ENCODE data around the gene OAS2. TPM values are rescaled to one million over a fixed set of nuclear protein-coding genes. Genes with fewer than 3 reads are reported as not detected.

Gene OAS2
- total and polyA plus RNA-seq, 2 of the 8 experiments (the other 6 are each of a cell fraction or from before 2014, with no cell fraction given) = 0.06 TPM; not detected in 1

DNA sequence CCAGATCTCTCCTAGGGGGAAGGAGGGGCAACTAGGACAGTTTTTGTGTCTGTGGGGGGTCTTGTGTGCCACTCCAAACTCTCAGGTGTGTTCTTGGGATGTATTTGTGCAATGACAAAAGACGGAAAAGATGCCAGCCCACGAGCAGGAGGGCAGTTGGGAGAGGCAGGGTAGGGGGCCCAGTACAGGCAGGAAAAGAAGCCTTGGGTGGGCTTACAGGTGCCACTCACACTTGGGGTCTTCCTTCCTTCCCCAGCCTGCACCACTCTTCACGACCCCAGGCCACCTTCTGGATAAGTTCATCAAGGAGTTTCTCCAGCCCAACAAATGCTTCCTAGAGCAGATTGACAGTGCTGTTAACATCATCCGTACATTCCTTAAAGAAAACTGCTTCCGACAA lies 24.4 kb downstream of the OAS2 start:
- no peak overlapping the region for H2BK12ac ChIP-seq (ENCODE audit: low read depth, low read length)
- H3K23ac ChIP-seq (ENCODE audit: insufficient read length) = no peak overlapping the region
- no peak overlapping the region for H3K14ac ChIP-seq (ENCODE audit: insufficient read length)
- H2BK5ac ChIP-seq (ENCODE audit: low read depth, low read length) = no peak overlapping the region
- peaks cover 3% of the 10 kb centered on the region; the same call in 1 of the 2 replicates for H3K23me2 ChIP-seq (ENCODE audit: low read depth, low read length)
- DNase-seq (ENCODE audit: low read depth in 1 of 2, low spot score in 2 of 2) (no peak), FAIRE-seq (no peak)
- H2AFZ ChIP-seq (ENCODE audit: low read length) = no peak overlapping the region
- H3K56ac ChIP-seq (replicated peaks; ENCODE audit: insufficient read length, low read depth, low read length) = no peak overlapping the region
- H2BK15ac ChIP-seq (ENCODE audit: low read length) = no peak overlapping the region
- no peak overlapping the region for H3K9ac ChIP-seq (replicated peaks in 1 of 4; ENCODE audit: extremely low read depth in 1 of 4, low read depth in 3 of 4, low read length in 3 of 4)
- H3K9me3 ChIP-seq (ENCODE audit: insufficient read depth in 2 of 2, low read depth in 1 of 2, low read length in 1 of 2) = 0 out of 4 replicates have a peak, but pooled peaks cover 0 to 3% of the 10 kb centered on the region in 2 experiments
- H4K8ac ChIP-seq (ENCODE audit: extremely low read depth, insufficient read depth, low read length) = no peak overlapping the region
- CTCF ChIA-PET (ENCODE audit: partially characterized antibody) = interaction anchor here (0.8 to 13.9 kb wide), 5 partner anchors 11 to 192 kb away, joined by 3 to 202 read pairs (median 4); no protein-coding TSS in a partner anchor
- H4K91ac ChIP-seq (replicated peaks; ENCODE audit: insufficient read length, low read length) = no peak overlapping the region
- H2BK120ac ChIP-seq (replicated peaks; ENCODE audit: low read depth, low read length) = no peak overlapping the region
- no peak overlapping the region for H2AK5ac ChIP-seq (ENCODE audit: low read depth, low read length)
- no peak overlapping the region for H4K5ac ChIP-seq (ENCODE audit: insufficient read length, low read depth, low read length)
- no peak overlapping the region for H3K4ac ChIP-seq (replicated peaks; ENCODE audit: insufficient read length, low read depth, low read length)
- H3K79me1 ChIP-seq (ENCODE audit: low read depth, low read length) = no peaks in the 10 kb centered on the region
- no peaks in the 10 kb centered on the region for H3K79me2 ChIP-seq (ENCODE audit: control insufficient read depth in 1 of 2, insufficient read depth in 2 of 2, low read length in 2 of 2)
- H3K18ac ChIP-seq (ENCODE audit: extremely low read depth, low read length) = no peak overlapping the region
- POLR2A ChIA-PET (ENCODE audit: partially characterized antibody) = no interaction called here
- H3K36me3 ChIP-seq (ENCODE audit: control insufficient read depth in 2 of 4, insufficient read depth in 4 of 4, low read length in 3 of 4) = no peaks in the 10 kb centered on the region
- H2BK20ac ChIP-seq (ENCODE audit: low read length) = no peak overlapping the region
- H3K27me3 ChIP-seq (replicated peaks in 1 of 4; ENCODE audit: control insufficient read depth in 3 of 4, extremely low read depth in 1 of 4, insufficient read depth in 3 of 4, low read length in 3 of 4) = peaks cover 0 to 5% (median 0%) of the 10 kb centered on the region in 4 experiments; a peak in 1 of 7 replicates
- no peak overlapping the region for H3K27ac ChIP-seq (ENCODE audit: low read depth, low read length)
- H4K20me1 ChIP-seq (replicated peaks in 1 of 2; ENCODE audit: control insufficient read depth in 1 of 2, insufficient read depth in 2 of 2, low read length in 2 of 2) = peaks cover 0 to 3% of the 10 kb centered on the region in 2 experiments
- WGBS, 2 experiments (ENCODE audit: extremely low coverage in 1 of 2, insufficient coverage in 1 of 2, insufficient read length in 1 of 2, insufficient replicate concordance in 2 of 2, low coverage in 1 of 2, low lambda C conversion rate in 2 of 2, missing lambda C conversion rate in 1 of 2) = 82% methylated on average over 5 of the region's 5 CpGs; no CpG with 5 or more reads in 1 of the 2 experiments
- H3K4me3 ChIP-seq (ENCODE audit: extremely low read depth in 1 of 4, insufficient read depth in 2 of 4, low read depth in 3 of 4, low read length in 4 of 4) = no peak overlapping the region
- H3K4me2 ChIP-seq (ENCODE audit: insufficient read depth in 1 of 2, low read depth in 2 of 2, low read length in 2 of 2) = no peak overlapping the region
- H3K4me1 ChIP-seq (replicated peaks in 1 of 4; ENCODE audit: control insufficient read depth in 3 of 4, insufficient read depth in 4 of 4, low read length in 3 of 4) = peaks cover 0 to 2% (median 0%) of the 10 kb centered on the region in 4 experiments; a peak in 1 of 7 replicates
- no peak for TF ChIP-seq MAFK (IDR thresholded peaks at IDR 0.05; ENCODE audit: low read depth, low read length)
- no peak for TF ChIP-seq FOSL1 (IDR thresholded peaks at IDR 0.05; ENCODE audit: insufficient read depth, low read depth, low read length)
- TF ChIP-seq GABPA (IDR thresholded peaks at IDR 0.05; ENCODE audit: borderline replicate concordance, insufficient read depth, low read length) = no peak
- no peak for TF ChIP-seq SUZ12 (IDR thresholded peaks at IDR 0.05; ENCODE audit: low read length)
- no peak for TF ChIP-seq TCF12 (IDR thresholded peaks at IDR 0.05; ENCODE audit: low read depth, low read length)
- TF ChIP-seq ATF2 (IDR thresholded peaks at IDR 0.05; ENCODE audit: low read length) = no peak
- TF ChIP-seq JUN (IDR thresholded peaks at IDR 0.05; ENCODE audit: low read depth, low read length) = no peak
- no peak for TF ChIP-seq RFX5 (IDR thresholded peaks at IDR 0.05; ENCODE audit: borderline replicate concordance, low read depth, low read length)
- no peak for TF ChIP-seq HDAC2 (IDR thresholded peaks at IDR 0.05; ENCODE audit: borderline replicate concordance in 1 of 2, low read depth in 2 of 2, low read length in 2 of 2)
- no peak for TF ChIP-seq HDAC6 (IDR thresholded peaks at IDR 0.05; ENCODE audit: low read depth, low read length)
- no peak for TF ChIP-seq KDM5A (IDR thresholded peaks at IDR 0.05; ENCODE audit: low read length)
- TF ChIP-seq RBBP5 (IDR thresholded peaks at IDR 0.05; ENCODE audit: borderline replicate concordance, low read depth, low read length) = no peak
